HG03025 (cell line): Measurements from ENCODE around the gene CDCA4.

Experiments
- ATAC-seq: cut with Tn5 transposase; IDR thresholded peaks from one replicate; pipeline ENCODE4 v1.9.1; 2021; ENCODE audit warnings: mild to moderate bottlenecking, moderate library complexity; ENCODE audit not compliant: unreplicated experiment, low FRiP score

Gene CDCA4

DNA sequence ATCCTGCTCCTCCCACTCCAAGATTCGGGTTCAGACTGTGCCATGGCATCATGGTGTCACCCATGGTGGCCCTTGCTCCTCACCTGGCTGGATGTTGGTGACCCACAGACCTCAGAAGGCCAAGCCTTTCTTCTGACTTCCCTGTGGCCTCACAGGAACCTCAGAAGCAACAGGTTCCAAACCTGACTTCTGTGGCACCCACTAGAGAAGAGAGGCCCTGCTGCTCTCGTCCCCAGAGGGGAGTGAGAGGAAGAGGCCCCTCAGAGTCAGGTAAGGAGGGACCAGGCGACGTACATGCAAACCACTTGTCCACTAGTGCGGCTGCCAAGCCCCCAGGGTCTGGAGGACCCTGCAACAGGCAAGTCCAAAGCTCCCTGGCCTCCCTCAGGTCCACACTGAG is 24.9 kb downstream of the CDCA4 start:
- no peak for ATAC-seq

DNA sequence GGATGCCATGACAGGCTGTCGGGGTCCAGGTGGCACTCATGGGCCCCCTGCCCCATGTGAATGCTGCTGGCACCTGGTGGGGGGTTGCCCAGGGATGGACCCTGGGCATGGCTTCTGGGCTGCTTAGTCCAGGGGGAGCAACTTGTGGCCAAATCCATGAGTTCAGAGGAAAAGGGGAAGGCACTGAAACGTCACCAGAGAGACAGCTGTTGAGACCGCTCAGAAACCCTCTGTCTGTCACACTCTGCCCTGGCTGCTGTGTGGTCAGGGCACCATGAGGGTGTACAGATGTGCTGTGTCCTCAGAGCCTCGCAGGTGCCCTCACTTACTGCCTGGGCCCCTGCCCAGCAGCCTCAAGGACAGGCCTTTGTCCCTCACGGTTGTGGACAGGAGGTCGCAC is 25.9 kb downstream of the CDCA4 start:
- ATAC-seq = no peak

DNA sequence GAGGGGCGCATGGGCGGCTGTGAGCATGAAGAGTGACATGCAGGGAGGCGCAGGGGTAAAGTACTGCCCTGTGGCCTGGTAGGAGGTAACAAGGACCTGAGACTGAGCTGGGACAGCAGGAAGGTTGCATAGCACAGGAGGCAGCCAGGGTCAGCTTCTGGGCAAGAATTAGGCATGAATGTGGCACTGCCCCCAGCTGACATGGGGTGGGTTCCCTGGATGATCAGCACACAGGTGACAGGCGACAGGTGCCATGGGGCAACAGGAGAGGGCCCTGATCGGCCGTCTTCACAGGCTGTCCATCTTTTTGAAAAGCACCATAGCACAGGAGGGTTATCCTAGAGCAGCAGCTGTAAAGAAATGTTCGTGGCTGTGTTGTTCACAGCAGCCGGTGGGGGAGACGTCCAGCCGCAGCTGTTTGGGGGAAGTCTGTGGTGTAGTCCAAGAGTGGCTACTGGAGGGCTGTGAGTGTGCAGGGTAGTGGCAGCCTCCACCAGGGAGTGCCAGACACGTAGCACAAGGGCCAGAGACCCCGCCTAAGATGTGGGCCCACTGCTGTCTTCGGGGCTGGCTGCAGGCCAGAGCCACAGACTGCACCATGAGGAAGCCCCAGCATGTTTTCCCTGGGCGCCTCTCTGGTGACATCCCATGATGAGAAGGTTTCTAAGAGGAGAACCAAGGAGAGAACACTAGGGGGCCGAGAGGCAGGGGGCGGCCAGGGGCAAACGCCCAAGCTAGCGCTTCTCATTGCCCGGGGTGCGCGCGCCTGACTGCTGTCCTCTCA is 26.9 kb downstream of the CDCA4 start:
- ATAC-seq = no peak

DNA sequence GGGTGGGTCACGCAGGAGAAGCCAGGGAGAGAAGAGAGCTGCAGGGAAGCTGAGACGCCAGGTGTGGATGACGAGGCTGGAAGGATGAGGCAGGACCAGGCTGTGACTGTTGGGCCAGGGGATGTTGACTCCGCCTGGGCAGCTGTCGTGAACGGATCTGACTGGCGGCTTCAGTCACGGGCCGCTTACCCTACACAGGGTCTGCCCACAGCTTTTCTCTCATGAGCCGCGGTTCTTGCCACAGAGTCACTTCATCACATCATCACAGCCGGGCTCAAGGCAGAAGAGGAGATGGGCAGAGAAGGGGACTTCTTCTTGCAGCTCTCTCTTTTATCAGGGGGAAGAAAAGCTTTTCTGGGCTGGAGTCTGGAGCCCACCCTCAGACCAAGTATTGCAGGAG is 27.6 kb downstream of the CDCA4 start:
- ATAC-seq = no peak

DNA sequence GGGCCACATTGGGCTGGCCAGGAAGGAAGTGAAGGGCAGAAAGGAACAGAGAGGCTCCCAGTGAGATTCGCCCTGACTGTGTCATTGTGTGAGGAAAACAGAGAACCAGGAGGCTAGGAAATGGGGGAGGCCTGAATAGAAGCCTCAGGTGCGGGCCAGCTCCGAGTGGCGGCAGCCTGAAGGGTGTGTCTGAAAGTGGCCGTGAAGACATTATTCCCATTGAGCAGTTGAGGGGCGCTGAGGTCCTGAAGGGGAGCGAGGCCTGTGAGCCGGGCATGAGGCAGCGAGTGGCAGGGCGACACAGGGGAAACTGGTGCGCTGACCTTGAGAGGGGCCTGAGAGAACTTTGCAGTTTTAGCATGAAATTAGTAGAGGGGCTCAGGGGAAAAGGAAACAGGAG is 28.4 kb downstream of the CDCA4 start:
- ATAC-seq = no peak

DNA sequence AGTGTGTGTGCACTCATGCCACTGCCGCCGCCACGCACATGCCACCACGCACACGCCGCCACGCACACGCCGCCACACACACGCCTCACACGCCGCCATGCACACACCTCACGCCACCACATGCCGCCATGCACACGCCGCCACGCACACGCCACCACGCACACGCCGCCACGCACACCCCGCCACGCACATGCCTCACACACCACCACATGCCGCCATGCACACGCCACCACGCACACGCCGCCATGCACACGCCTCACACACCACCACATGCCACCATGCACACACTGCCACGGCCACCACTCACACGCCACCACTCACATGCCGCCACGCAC is 29.0 kb downstream of the CDCA4 start:
- no peak for ATAC-seq

DNA sequence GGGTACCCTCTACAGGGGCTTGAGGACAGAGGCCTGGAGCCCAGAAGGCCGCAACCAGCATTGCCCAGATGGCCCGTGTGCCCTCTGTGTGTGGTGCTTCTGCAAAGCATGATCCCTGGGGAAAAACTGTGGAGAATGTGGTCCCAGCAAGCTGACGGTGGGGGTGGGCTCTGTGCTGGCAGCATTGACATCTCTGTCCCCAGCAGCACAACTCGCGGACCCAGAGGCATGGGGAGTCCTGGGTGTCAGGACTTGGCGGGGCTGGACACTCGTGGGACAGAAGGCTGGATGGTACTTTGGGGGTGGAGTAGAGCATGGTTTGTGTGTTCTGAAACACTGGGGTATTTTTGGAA is 31.0 kb downstream of the CDCA4 start:
- no peak for ATAC-seq

DNA sequence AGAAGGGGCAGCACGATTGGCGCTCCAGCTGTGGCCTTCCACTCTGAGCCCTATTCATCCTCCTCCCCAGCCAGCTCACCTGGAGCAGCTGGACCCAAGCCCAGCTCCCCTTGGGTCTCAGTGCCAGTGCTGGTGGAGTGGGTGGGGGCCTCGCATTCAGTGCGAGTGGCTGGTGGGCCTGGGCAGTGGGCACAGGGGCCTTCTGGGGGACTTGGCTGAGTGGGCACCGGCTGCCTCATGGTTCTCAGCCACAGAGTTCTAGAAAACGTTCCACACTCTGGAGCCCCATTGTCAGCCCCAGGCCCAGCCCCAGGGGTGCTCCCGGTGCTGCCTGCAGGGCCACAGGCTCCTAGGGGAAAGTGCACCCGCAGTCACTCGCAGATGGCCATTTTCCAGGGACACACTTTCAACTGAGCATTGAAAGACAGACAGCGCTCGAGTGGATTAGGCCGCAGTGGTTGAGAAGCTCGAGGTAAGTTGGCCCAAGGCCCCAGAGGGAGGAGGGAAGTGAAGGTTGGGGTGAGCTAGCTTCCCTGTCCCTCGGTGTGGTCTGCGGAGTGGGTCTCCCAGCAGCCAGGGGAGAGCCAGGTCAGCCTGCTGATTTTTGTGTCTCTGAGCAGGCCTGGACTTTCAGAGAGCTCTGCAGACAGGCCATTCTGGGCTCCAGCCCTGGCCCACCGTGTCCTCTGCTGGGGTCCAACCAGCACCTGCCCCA is 31.5 kb downstream of the CDCA4 start:
- ATAC-seq = no peak

DNA sequence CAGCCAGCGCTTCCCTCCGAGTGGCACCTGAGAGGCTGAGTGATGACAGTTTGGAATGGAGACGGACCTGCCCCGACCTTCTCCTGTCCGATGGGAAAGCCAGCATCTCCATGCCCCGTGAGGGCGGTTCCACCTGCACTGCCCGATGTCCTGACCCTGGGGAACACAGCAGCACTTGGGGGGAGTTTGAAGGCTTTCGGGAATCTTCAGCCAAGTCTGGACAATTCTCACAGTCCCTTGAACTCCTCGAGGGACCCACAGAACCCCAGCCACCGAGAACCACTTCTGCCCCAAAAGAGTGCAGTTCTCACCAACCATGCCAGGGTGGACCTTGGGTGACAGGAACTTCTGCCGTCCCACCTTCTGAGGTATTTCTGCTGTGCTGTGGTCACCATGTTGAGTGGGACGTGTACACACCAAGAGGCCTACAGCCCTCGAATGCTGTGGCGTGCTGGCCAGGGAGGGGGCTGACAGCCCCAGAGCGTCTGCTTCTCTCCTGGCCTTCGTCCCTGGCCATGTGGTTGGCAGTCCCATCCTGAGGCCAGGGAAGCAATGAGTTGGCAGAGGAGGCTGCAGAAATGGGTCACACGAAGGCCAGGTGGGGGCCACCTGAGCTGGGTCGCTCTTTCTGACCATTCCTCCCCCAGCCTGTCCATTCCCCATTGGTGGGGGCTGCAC is 34.3 kb downstream of the CDCA4 start:
- ATAC-seq = no peak

DNA sequence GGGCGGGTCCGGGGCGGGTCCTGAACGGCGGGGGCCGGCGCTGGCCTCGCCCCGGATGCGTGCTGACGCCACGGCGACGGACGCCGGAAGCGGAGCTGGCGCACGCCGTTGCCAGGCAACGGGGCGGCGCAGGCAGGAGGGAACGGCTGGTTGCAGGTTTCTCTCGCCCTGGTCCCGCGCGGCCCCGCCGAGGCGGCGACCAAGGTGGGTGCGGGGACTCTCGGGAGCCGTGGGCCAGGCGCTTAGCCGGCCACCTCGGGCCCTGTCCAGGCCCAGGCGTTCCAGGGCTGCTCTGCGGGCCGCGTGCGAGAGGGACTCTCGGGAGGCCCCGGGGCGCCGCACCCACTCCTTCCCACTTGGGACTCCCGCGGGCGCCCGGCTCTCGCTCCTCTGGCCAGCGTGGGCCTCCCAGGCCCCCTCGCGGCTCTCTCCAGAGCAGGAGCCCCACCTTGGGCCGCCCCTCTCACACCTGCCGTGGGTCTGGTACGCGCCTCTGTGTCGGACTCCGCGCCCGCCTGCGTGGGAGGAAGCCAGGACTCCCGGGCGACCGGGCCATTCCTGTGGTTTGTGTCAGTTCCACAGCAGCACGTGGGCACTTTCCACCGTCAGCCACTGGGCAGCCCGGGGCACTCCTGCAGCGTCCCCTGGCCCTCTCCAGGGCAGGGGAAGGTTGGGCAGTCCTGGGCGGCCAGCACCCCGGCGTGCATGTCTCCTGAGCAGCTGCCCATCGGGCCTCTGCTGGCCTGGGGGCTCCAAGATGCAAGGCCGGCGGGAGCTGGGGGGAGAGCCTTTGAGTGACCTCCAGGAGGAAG is 35.0 kb downstream of the CDCA4 start, which contains the start of gene CLBA1:
Gene CLBA1, plus strand, starts transcription at position 114 of the 812 bp plus-strand sequence. Its CDS starts 644 bp downstream, at position 758.
- peak; percentile 90 for ATAC-seq

DNA sequence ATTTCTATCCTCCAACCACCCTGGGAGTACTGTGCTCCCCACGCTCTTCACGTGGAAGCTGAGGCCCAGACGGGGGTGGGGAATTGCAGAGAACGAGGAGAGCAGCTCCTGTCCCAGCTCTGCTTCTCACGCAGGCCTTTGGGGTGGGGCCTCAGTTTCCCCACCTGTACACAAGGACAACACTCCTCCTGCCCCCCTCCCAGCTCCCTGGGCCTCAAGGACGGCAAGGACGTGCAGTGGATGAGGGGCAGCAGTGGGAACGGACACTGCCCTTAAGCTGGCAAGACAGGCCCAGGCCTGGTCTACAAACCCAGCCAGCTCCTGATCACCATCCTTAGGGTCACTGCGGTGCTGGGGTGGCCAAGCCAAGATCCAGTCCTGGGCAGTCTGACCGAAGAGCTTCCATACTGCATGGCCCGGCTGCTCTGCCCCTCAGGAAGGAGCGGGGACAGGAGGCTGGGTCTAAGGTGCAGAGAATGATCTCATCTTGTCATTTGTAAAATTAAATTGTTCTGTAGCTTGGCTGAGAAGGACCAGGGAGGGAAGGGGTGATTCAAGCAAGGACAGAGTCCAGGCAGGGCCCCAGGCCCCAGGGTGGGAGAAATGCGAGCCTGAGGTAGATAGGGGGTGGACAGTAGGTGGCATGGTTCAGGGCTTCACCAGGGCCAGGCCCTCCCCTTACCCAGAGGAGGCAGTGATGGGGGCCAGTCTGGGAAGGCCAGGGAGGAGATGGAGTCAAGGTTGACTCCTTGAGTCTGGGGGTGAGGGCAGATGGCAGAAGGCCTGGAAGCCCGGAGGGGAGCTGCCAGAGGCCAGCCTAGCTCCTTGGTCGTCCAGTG is 36.6 kb downstream of the CDCA4 start:
- ATAC-seq = no peak

DNA sequence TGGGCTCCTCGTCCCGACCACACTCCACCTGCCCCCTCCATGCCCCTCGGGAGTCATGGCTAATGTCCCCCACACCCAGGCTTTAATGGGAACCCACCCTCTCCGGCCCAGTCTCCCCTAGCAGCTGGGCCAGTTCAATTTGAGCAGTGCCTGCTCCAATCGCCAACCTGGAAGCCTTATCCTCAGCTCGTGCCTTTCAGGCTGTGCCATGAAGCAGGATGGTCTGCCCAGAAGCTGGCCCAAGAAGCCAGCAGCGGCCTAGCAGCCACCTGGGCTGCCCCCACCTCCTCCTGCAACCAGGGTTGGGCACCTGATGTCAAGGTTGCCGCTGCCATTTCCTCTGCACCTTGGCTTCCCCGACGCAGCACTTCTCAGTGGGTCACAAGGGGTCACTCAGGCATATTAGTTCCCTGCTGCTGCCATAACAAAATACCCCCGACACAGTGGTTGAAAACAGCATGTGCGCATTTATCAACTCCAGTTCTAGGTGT is 37.6 kb downstream of the CDCA4 start:
- ATAC-seq = no peak

DNA sequence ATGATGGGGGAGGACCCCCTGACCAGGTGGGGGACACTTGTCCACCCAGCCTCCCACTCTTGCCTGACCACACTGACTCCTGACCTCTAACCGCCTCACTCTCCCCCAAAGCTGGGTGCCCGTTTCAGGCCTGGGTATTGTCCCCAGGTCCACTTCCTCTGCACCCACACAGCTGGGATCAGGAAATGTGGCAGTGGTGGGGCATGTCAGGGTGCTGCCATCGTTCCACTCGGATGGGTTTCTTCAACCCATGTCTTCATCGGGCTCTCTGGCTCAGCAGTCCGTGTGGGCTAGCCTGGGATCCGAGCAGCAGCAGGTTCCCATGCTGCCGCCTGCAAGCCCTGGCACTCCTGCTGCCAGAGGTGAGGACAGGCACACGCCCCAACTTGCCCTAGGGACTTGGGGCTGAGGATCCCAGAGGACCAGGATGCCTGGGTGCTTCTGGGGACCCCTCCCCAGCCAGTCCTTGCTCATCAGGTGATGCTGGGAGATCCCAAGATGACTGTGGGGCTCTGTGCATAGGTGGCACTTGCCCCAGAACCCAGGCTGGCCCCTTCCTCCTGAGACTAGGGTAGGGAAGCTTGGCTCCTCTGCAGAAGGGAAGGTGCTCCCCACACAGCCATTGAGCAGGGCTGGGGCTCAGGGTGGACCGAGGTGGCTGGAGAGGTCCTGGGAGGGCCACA is 38.2 kb downstream of the CDCA4 start:
- ATAC-seq = no peak

DNA sequence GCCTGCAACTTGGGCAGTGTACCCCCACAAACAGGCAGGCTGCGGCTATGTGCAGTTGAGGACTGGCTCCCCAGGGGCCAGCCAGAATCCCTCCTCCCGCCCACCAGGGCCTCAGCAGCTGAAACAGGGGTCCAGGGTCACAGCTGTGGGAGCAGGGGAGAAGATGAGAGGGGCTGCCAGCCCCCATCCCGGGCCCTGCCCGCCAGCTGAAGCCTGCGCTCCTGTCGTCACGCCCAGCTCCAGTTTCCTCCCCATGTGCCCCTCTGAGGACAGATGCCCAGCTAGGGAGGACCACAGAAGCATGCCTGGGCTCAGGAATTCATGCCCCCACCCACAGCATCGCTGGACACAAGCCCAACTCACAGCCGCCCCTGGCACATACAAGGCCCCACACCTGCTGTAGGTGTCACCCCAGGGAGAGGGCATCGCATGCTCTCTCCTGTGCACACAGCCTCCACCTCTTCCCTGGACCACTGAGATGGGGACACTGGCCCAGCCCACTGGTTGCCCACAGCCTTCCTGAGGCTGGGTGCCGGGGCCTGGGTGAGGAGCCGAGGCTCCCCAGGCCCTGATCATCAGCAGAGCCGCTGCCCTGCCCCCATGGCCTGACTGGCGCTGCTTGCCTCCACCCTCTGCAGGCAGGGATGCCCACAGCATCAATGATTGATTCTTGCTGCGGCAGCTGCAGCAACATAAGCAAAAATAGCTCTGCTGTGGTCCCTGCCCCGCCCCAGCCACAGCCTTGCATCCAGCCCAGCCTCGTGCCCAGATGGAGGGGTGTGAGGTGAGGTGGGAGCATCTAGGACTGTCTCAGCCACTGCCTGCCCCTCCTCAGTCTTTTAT is 39.0 kb downstream of the CDCA4 start:
- ATAC-seq = no peak

DNA sequence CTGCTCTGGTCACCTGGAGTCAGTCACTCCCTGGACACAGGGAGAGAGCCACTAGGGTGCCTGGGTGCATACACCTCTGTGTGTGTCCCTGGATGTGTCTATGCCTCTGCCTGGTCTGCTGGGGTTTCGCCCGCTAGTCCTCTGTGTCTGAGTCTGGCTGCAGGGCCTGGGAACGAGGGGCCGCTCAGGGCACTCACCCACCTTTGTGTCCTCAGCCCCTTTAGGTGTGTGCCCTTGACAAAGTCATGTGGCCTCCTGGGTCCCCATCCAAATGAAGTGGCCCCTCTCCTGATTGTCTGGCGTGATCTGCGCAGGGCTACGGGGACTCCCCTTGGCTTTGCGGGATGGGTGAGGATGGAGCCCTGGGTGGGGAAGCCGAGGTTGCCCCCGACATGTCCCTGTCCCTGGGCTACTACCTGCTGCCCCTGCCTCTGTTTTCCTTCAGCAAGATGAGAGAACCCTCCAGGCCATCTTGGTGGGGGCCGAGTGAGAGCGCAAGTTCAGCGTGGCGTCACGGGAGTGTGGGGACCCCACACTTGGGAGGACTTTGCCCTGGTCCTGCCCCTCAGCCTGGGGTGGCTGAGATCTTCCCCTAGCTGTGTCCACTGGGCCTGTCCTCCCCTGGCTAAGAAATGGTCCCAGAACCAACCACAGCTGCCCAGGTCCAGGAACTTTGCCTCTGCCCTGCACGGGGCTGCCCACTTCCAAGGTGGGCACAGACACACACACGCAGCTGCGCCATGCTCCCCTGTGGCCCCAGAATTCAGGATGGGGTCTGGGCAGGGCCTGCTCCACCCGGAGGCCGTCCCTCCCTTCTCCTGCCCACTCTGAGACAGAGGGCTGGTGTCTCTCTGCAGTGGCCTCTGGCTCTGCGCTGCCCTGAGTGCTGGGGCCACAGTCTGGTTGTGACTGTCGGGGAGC is 40.0 kb downstream of the CDCA4 start:
- no peak for ATAC-seq

DNA sequence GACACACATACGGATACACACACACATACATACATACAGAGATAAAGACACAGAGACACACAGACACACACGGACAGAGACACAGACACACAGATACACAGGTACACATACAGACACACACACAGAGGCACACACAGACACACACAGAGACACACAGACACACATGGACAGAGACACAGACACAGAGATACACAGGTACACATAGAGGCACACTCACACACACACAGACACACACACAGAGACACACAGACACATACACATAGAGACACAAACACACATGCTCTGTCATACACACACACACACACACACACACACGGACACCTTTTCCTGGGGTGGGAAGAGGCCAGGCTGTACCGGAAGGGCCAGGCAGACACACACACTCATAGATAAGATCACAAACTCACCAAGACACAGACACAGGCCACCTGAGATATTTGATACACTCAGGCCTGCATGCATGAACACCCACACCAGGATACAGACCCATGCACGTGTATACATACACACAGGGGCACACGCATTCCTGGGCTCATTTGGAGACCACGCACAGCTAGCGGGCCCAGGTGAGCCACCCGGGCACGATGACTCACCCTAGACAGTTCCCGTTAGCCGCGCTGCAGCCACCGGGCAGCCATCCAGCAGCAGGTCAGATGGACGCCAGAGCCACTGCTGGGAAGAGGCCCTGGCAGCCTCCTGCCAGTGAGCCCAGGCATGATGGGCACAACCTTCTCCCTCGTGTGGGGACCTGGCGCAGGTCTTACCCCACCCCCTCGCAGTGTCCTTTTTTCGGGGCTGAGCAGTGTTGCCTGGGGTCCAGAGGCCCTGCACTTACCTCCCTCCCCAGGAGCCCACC is 40.9 kb downstream of the CDCA4 start:
- ATAC-seq = no peak
